ENCODE data around the gene TAS2R30. TPM values are rescaled to one million over a fixed set of nuclear protein-coding genes. Genes with fewer than 3 reads are reported as not detected.

The TAS2R30 gene
- total and polyA plus RNA-seq, 9 donors, result 0.10 to 4.3 (median 0.23) TPM; not detected in 4

- DNase-seq, result peak; percentile 16
- WGBS (ENCODE audit: insufficient coverage), result no CpG with 5 or more reads among the region's 3 CpGs
- no peaks in the 10 kb centered on the region for H3K27me3 ChIP-seq (ENCODE audit: control insufficient read depth, insufficient read depth, low read length)
- H3K4me3 ChIP-seq (ENCODE audit: low read length), result no peak overlapping the region
- H3K36me3 ChIP-seq (ENCODE audit: control insufficient read depth, insufficient read depth, low read length), result no peaks in the 10 kb centered on the region
- no peak overlapping the region for H3K27ac ChIP-seq (ENCODE audit: low read length)
- H3K4me1 ChIP-seq (ENCODE audit: control insufficient read depth, insufficient read depth, low read length), result no peaks in the 10 kb centered on the region
- H3K9me3 ChIP-seq (replicated peaks; ENCODE audit: control insufficient read depth, low read depth, low read length), result peaks cover 4% of the 10 kb centered on the region
Measured at GRCh38 chr12:11085419-11085818, 49.0 kb downstream of the TAS2R30 start.

Other genes starting within 250 kb of the TAS2R30 start
- 1.5 TPM for gene TAS2R13, start 225.1 kb downstream of the TAS2R30 start, total RNA-seq
- under 1 TPM in 3 of 8 donors, not detected in 5; 0.10 to 0.16 (median 0.15) TPM for gene TAS2R13, start 225.1 kb downstream of the TAS2R30 start, polyA plus RNA-seq (ENCODE audit: insufficient read depth in 1 of 8, insufficient read length in 8 of 8, low replicate concordance in 1 of 8)
- not detected for gene PRH2, start 205.4 kb downstream of the TAS2R30 start, total RNA-seq
- under 1 TPM in 3 of 8 donors, not detected in 5; 0.27 to 0.49 (median 0.35) TPM for gene PRH2, start 205.4 kb downstream of the TAS2R30 start, polyA plus RNA-seq (ENCODE audit: insufficient read depth in 1 of 8, insufficient read length in 8 of 8, low replicate concordance in 1 of 8)
- 2.5 TPM for gene TAS2R14, start 195.4 kb downstream of the TAS2R30 start, total RNA-seq
- 1 to 10 TPM; 1.7 to 6.4 (median 2.6) TPM for gene TAS2R14, start 195.4 kb downstream of the TAS2R30 start, polyA plus RNA-seq (ENCODE audit: insufficient read depth in 1 of 8, insufficient read length in 8 of 8, low replicate concordance in 1 of 8)
- gene TAS2R50, start 147.7 kb downstream of the TAS2R30 start, total RNA-seq, result 1.6 TPM
- under 1 TPM in 1 of 8 donors, not detected in 7; 0.16 TPM for gene TAS2R50, start 147.7 kb downstream of the TAS2R30 start, polyA plus RNA-seq (ENCODE audit: insufficient read depth in 1 of 8, insufficient read length in 8 of 8, low replicate concordance in 1 of 8)
- 2.5 TPM for gene TAS2R20, start 136.3 kb downstream of the TAS2R30 start, total RNA-seq
- gene TAS2R20, start 136.3 kb downstream of the TAS2R30 start, polyA plus RNA-seq (ENCODE audit: insufficient read depth in 1 of 8, insufficient read length in 8 of 8, low replicate concordance in 1 of 8), result 1 to 10 TPM in 3 of 8 donors, under 1 TPM in 5; 0.51 to 2.5 (median 0.91) TPM
- 3.6 TPM for gene TAS2R19, start 112.0 kb downstream of the TAS2R30 start, total RNA-seq
- gene TAS2R19, start 112.0 kb downstream of the TAS2R30 start, polyA plus RNA-seq (ENCODE audit: insufficient read depth in 1 of 8, insufficient read length in 8 of 8, low replicate concordance in 1 of 8), result 1 to 10 TPM in 6 of 8 donors, under 1 TPM in 2; 0.58 to 1.9 (median 1.2) TPM
- 5.5 TPM for gene TAS2R31, start 103.2 kb downstream of the TAS2R30 start, total RNA-seq
- gene TAS2R31, start 103.2 kb downstream of the TAS2R30 start, polyA plus RNA-seq (ENCODE audit: insufficient read depth in 1 of 8, insufficient read length in 8 of 8, low replicate concordance in 1 of 8), result 1 to 10 TPM in 2 of 8 donors, under 1 TPM in 6; 0.53 to 1.8 (median 0.65) TPM
- gene TAS2R46, start 72.3 kb downstream of the TAS2R30 start, total RNA-seq, result 1.6 TPM
- gene TAS2R46, start 72.3 kb downstream of the TAS2R30 start, polyA plus RNA-seq (ENCODE audit: insufficient read depth in 1 of 8, insufficient read length in 8 of 8, low replicate concordance in 1 of 8), result under 1 TPM in 2 of 8 donors, not detected in 6; 0.14 to 0.27 TPM
- gene TAS2R43, start 42.3 kb downstream of the TAS2R30 start, total RNA-seq, result 2.2 TPM
- under 1 TPM in 6 of 8 donors, not detected in 2; 0.16 to 0.64 (median 0.32) TPM for gene TAS2R43, start 42.3 kb downstream of the TAS2R30 start, polyA plus RNA-seq (ENCODE audit: insufficient read depth in 1 of 8, insufficient read length in 8 of 8, low replicate concordance in 1 of 8)
- 8.3 TPM for gene SMIM10L1, start 36.5 kb upstream of the TAS2R30 start, total RNA-seq
- 10 to 100 TPM; 11.0 to 14.3 (median 13.8) TPM for gene SMIM10L1, start 36.5 kb upstream of the TAS2R30 start, polyA plus RNA-seq (ENCODE audit: insufficient read depth in 1 of 8, insufficient read length in 8 of 8, low replicate concordance in 1 of 8)
- gene TAS2R42, start 52.3 kb upstream of the TAS2R30 start, total RNA-seq, result not detected
- gene TAS2R42, start 52.3 kb upstream of the TAS2R30 start, polyA plus RNA-seq (ENCODE audit: insufficient read depth in 1 of 8, insufficient read length in 8 of 8, low replicate concordance in 1 of 8), result not detected
- not detected for gene PRB3, start 135.1 kb upstream of the TAS2R30 start, total RNA-seq
- gene PRB3, start 135.1 kb upstream of the TAS2R30 start, polyA plus RNA-seq (ENCODE audit: insufficient read depth in 1 of 8, insufficient read length in 8 of 8, low replicate concordance in 1 of 8), result not detected
- gene PRB4, start 175.8 kb upstream of the TAS2R30 start, total RNA-seq, result not detected
- not detected for gene PRB4, start 175.8 kb upstream of the TAS2R30 start, polyA plus RNA-seq (ENCODE audit: insufficient read depth in 1 of 8, insufficient read length in 8 of 8, low replicate concordance in 1 of 8)

Data from muscle of leg (tissue), 11 donors.